ENCODE results near the gene XRCC5. TPM values are rescaled to one million over a fixed set of nuclear protein-coding genes. Genes with fewer than 3 reads are reported as not detected.
"Not testable (repeated sequence)": the region's sequence is repeated elsewhere in the genome, so short reads cannot be mapped to it uniquely, and the experiment has no call there.

XRCC5 gene
- total RNA-seq, 3 donors from 2014 or later: 134 to 227 (median 188) TPM

DNA sequence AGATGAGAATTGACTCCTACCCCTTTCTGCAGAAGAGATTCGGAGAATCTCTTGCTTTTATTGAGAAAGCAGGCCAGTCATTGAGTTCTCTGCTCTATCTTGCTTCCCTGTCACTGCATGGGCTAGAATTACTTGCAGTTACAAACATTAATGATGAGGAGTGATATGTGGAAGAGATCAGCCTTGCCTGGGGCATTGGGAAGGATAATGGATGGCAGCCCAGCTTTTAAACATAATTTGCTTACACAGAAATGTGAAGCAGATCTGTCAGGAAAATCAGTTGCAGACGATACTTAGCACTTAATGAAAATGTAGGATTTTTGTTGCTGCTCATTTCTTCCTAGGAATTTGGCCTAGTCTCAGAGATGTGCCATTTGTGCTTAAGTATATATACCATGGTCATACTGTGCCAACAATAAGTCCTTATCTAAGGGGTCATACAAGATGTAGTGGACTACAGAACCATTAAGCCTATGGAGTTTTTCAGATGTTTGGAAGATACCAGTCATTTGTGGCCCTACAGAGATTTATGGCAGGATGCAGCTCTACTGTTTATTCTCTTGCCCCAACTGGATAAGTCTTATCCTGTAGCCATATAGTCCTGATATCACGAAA, 92.7 kb downstream of the XRCC5 start:
- DNase-seq (ENCODE audit: low spot score in 2 of 2): no peak
- H3K4me1 ChIP-seq: no peaks in the 10 kb centered on the region
- peaks cover 9% of the 10 kb centered on the region for H3K36me3 ChIP-seq
- H3K9me3 ChIP-seq: no peaks in the 10 kb centered on the region
- H3K27ac ChIP-seq: no peak overlapping the region
- no peak overlapping the region for H3K4me3 ChIP-seq
- intact Hi-C loops (cut with DNase I; ENCODE audit: low total_unique reads): no loop called here
- H3K27me3 ChIP-seq: no peaks in the 10 kb centered on the region
- no peak for TF ChIP-seq POLR2AphosphoS5 (IDR thresholded peaks at IDR 0.05)
- TF ChIP-seq POLR2A (IDR thresholded peaks at IDR 0.05): no peak
- TF ChIP-seq, protein P1, sequence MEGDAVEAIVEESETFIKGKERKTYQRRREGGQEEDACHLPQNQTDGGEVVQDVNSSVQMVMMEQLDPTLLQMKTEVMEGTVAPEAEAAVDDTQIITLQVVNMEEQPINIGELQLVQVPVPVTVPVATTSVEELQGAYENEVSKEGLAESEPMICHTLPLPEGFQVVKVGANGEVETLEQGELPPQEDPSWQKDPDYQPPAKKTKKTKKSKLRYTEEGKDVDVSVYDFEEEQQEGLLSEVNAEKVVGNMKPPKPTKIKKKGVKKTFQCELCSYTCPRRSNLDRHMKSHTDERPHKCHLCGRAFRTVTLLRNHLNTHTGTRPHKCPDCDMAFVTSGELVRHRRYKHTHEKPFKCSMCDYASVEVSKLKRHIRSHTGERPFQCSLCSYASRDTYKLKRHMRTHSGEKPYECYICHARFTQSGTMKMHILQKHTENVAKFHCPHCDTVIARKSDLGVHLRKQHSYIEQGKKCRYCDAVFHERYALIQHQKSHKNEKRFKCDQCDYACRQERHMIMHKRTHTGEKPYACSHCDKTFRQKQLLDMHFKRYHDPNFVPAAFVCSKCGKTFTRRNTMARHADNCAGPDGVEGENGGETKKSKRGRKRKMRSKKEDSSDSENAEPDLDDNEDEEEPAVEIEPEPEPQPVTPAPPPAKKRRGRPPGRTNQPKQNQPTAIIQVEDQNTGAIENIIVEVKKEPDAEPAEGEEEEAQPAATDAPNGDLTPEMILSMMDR (IDR thresholded peaks at IDR 0.05): no peak

DNA sequence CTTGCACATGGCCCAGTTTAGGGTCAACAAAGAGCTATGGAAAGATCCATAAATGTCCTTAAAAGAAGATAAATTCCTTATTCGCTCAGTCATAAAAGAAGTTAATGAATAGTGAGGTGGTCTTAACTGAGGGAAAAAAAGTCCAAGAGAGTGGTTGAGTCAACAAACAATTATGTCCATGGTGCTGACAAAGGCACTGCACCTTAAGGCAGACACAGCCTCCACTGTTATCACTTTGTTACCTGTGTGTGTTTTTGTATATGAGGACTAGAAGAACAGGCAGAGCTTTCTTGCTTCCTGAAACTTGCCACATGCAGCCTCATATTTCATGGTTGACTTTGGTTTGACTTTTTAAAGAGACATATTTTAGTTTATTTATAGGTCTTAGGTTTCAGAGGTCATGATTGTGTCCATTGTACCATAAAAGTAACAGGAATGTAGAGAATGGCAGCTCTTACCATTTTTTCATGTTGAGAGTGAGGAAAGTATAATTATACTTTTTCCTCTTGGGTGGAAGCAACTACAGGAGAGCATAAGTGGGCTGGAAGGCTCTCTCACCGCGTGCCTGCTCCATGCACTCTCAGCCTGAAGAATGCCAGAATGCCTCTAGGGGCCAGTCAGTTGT, 93.6 kb downstream of the XRCC5 start:
- no peak overlapping the region for H3K4me3 ChIP-seq
- H3K27ac ChIP-seq: no peak overlapping the region
- no peaks in the 10 kb centered on the region for H3K27me3 ChIP-seq
- no peaks in the 10 kb centered on the region for H3K9me3 ChIP-seq
- TF ChIP-seq, protein P1 (IDR thresholded peaks at IDR 0.05): no peak
- no peak for TF ChIP-seq POLR2AphosphoS5 (IDR thresholded peaks at IDR 0.05)
- TF ChIP-seq POLR2A (IDR thresholded peaks at IDR 0.05): no peak
- intact Hi-C loops (cut with DNase I; ENCODE audit: low total_unique reads): no loop called here
- no peaks in the 10 kb centered on the region for H3K4me1 ChIP-seq
- peaks cover 9% of the 10 kb centered on the region for H3K36me3 ChIP-seq
- DNase-seq (ENCODE audit: low spot score in 2 of 2): no peak

DNA sequence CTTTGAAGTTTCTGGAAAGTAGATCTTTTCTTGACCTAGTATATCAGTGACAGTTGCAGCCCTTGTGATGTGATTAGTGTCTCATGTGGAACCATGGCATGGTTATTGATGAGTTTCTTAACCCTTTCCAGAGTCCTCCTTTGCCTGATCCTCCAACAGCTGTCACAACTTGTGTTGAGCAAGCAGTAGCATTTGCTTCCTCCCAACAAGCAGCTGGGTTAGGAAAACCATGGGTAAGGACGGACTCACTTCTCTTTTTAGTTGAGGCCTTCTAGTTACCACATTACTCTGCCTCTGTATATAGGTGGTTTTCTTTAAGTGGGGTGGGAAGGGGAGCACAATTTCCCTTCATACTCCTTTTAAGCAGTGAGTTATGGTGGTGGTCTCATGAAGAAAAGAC, 96.3 kb downstream of the XRCC5 start:
- TF ChIP-seq POLR2AphosphoS5 (IDR thresholded peaks at IDR 0.05) (no peak), POLR2A (IDR thresholded peaks at IDR 0.05) (no peak)
- TF ChIP-seq, protein P1 (IDR thresholded peaks at IDR 0.05): no peak
- no peaks in the 10 kb centered on the region for H3K27me3 ChIP-seq
- no peak for DNase-seq (ENCODE audit: low spot score in 2 of 2)
- H3K4me1 ChIP-seq: no peaks in the 10 kb centered on the region
- H3K27ac ChIP-seq: no peak overlapping the region
- peaks cover 9% of the 10 kb centered on the region for H3K36me3 ChIP-seq
- no peaks in the 10 kb centered on the region for H3K9me3 ChIP-seq
- no peak overlapping the region for H3K4me3 ChIP-seq
- intact Hi-C loops (cut with DNase I; ENCODE audit: low total_unique reads): no loop called here

DNA sequence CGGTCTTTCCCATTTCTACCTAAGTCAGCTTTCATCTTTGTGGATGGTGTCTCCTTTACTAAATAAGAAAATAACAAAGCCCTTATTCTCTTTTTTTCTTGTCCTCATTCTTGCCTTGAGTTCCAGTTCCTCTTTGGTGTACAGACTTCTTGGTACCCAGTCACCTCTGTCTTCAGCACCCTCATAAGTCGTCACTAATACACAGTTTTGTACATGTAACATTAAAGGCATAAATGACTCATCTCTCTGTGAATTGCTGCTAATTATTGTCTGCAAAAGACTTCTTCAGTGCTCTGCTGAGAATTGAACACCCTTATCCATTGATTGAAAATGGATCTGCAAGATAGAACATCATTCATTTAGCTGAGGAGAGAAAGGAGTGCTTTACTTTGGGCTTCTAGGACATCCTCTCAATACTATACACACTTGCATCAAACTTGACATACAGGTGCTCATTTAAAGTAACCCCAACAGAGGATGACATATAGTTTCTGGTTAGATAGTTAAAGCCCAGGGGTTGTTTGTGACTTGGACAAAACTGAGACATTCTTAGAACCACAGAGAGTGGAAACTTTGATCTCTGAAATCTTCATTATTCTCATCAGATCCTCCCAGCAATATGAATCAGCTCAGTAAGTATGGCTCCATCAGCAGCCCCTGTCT, 97.0 kb downstream of the XRCC5 start:
- TF ChIP-seq POLR2A (IDR thresholded peaks at IDR 0.05) (no peak), POLR2AphosphoS5 (IDR thresholded peaks at IDR 0.05) (no peak)
- TF ChIP-seq, protein P1 (IDR thresholded peaks at IDR 0.05): no peak
- Histone ChIP-seq H3K27me3 (no peaks in the 10 kb centered on the region), H3K4me1 (peaks cover 0 to 2% of the 10 kb centered on the region in 2 donors), H3K36me3 (peaks cover 9% of the 10 kb centered on the region), H3K9me3 (no peaks in the 10 kb centered on the region), H3K27ac (no peak overlapping the region), H3K4me3 (no peak overlapping the region)
- DNase-seq (ENCODE audit: low spot score in 2 of 2): no peak
- intact Hi-C loops (cut with DNase I; ENCODE audit: low total_unique reads): no loop called here

DNA sequence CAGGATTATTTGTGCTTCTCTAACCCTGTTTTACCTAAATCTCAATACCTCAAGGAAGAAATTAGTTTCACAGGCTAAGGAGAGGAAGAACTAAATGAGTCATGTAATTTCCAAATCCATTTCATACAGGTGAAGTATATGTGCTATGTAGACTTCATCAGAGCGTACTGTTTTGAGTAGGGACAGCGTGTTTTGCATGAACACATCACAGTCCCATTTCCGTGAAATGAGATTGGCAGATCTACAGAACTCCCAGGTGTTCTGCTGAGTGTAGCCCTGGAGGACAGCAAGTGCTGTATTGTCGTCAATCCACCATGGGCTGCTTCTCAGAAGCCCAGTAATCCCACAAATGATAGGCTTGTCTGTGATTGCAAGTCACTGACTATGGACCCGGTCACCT, 97.7 kb downstream of the XRCC5 start:
- no peak overlapping the region for H3K4me3 ChIP-seq
- TF ChIP-seq, protein P1 (IDR thresholded peaks at IDR 0.05): no peak
- TF ChIP-seq POLR2AphosphoS5 (IDR thresholded peaks at IDR 0.05) (no peak), POLR2A (IDR thresholded peaks at IDR 0.05) (no peak)
- H3K36me3 ChIP-seq: peaks cover 9% of the 10 kb centered on the region

DNA sequence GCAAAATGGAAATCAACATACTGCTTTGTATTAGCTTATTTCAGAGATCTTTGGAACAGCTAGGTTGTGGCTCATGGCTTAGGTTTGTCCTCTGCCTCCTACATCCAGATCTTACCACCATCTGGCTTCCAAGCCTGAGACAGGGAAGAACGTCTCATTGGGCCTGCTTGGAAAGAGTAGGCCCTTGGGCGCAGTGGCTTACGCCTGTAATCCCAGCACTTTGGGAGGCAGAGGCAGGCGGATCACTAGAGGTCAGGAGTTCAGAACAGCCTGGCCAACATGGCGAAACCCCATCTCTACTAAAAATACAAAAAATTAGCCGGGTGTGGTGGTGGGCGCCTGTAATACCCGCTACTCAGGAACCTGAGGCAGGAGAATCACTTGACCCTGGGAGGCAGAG, 99.5 kb downstream of the XRCC5 start:
- H3K27me3 ChIP-seq; H3K36me3 ChIP-seq; DNase-seq (ENCODE audit: low spot score in 2 of 2); H3K4me3 ChIP-seq; intact Hi-C loops (cut with DNase I; ENCODE audit: low total_unique reads); H3K9me3 ChIP-seq; H3K27ac ChIP-seq: not testable (repeated sequence)
- peaks cover 0 to 11% of the 10 kb centered on the region in 2 donors for H3K4me1 ChIP-seq

More for the DNA sequence above, 97.7 kb downstream of the XRCC5 start:
- Histone ChIP-seq H3K27ac (no peak overlapping the region), H3K9me3 (no peaks in the 10 kb centered on the region), H3K4me1 (peaks cover 0 to 9% of the 10 kb centered on the region in 2 donors), H3K27me3 (no peaks in the 10 kb centered on the region)
- intact Hi-C loops (cut with DNase I; ENCODE audit: low total_unique reads): no loop called here
- no peak for DNase-seq (ENCODE audit: low spot score in 2 of 2)
